ENCODE results near the gene LZTS3. TPM values are rescaled to one million over a fixed set of nuclear protein-coding genes. Genes with fewer than 3 reads are reported as not detected.

The LZTS3 gene
- total and polyA plus RNA-seq, 2 of the 13 experiments (the other 11 are each of a cell fraction or from before 2014, with no cell fraction given), result 10.1 to 31.3 TPM

DNA sequence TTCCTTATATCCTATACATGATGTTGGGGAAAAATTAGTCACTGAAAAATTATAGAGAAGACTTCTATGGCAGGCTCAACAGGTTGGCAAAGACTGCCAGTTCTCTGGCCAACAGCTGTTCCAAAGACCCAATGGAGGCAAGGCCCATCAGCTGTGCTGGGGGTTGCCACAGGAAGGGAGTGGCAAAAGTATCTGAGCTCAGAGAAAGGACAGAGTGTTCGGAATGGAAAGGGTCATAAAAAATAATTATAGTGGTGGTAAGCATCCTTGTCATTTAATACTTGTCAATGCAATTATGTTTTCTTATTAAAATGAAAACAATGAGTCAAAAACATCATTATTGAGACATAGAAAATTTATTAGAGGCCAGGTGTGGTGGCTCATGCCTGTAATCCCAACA is 49.8 kb downstream of the LZTS3 start:
- H3K9ac ChIP-seq (ENCODE audit: insufficient read depth, low read depth, low read length), result peak overlapping the region; percentile 24; the same call in 1 of the 2 replicates
- peak overlapping the region; percentile 63 for H3K27ac ChIP-seq (ENCODE audit: extremely low read length, insufficient read depth, low read length)
- intact Hi-C loops (cut with micrococcal nuclease; ENCODE audit: unreplicated experiment), result loop anchor here (1.0 to 2.0 kb wide), 2 partner anchors 35 to 51 kb away; partner anchors contain the start of genes FASTKD5 and UBOX5
- 98% methylated on average over 1 of the region's 1 CpG for WGBS (ENCODE audit: low lambda C conversion rate)
- H3K9me3 ChIP-seq (ENCODE audit: low read length), result no peaks in the 10 kb centered on the region
- no peak for TF ChIP-seq ZNF570 (CRISPR knock-in tag; IDR thresholded peaks at IDR 0.05; ENCODE audit: borderline replicate concordance)
- no peak for TF ChIP-seq SP1 (IDR thresholded peaks at IDR 0.05)
- TF ChIP-seq SP1 (CRISPR knock-in tag; IDR thresholded peaks at IDR 0.05), result peak; percentile 23; the same call in 1 of the 2 replicates
- peaks cover 54% of the 10 kb centered on the region for H3K4me1 ChIP-seq (ENCODE audit: insufficient read depth, low read length)
- H3K4me2 ChIP-seq (ENCODE audit: low read depth, low read length), result no peak overlapping the region
- no peaks in the 10 kb centered on the region for H4K20me1 ChIP-seq (ENCODE audit: insufficient read depth, low read length)
- H3K4me3 ChIP-seq (replicated peaks in 1 of 3; ENCODE audit: insufficient read depth in 1 of 3, low read depth in 2 of 3, low read length in 3 of 3), result no peak overlapping the region
- FAIRE-seq (no peak), DNase-seq (ENCODE audit: low spot score) (no peak), ATAC-seq (no peak)
- no peaks in the 10 kb centered on the region for H3K27me3 ChIP-seq (ENCODE audit: control insufficient read depth in 1 of 2, insufficient read depth in 2 of 2, low read length in 2 of 2)
- in situ Hi-C loops (cut with HindIII; ENCODE audit: extremely low pct_ligation_motif_present, low pct_unique_long_range_greater_than_20kb), result no loop called here
- H2AFZ ChIP-seq (ENCODE audit: low read length), result no peak overlapping the region
- H3K36me3 ChIP-seq (replicated peaks in 1 of 2; ENCODE audit: control insufficient read depth in 1 of 2, insufficient read depth in 2 of 2, low read length in 2 of 2), result peaks cover 7 to 22% of the 10 kb centered on the region in 2 experiments; a peak in 4 of 5 replicates
- ChIA-PET POLR2A (interaction anchor here (0.9 to 4.5 kb wide), 8 partner anchors 17 to 86 kb away, joined by 3 to 22 read pairs (median 4); partner anchors contain the start of genes FASTKD5, ITPA and UBOX5), CTCF (ENCODE audit: low intra/inter-chr PET ratio, low total read pairs) (no interaction called here)
- H3K79me2 ChIP-seq (ENCODE audit: insufficient read depth, low read length), result no peaks in the 10 kb centered on the region
- no TSS peak for BruUV-seq (replicated peaks)

DNA sequence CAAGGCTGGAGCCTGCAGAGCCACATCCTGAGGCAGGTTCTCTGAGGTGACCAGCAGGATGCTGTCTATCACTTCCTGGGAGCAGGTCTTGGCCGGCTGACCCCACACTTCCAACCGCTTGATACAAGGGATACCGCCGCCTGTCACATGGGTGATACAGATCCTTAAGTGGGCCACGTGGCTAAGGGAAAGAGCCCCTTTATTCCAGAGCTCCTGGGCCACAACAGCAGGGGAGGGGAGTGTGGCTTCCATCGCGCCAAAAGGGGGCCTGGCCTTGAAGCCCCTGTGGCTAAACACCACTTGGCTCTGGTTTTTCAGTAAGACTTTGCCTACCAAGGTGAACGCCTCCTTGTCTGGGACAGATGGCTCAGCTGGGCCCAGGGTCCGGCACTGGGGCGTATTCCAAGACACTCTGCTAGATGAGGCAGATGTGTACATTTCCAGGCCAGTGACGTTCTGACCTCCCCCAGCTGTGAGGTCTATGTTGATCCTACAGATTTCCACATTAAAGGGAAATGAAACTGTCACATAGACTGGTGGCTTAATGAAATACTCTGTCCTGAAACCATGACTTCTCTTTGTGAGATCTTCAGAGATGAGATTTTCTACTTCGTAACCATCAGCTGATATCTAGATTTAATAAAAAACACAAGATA is 51.3 kb downstream of the LZTS3 start:
- DNase-seq (ENCODE audit: low spot score) (no peak), FAIRE-seq (no peak), ATAC-seq (no peak)
- Histone ChIP-seq H3K9me3 (ENCODE audit: low read length) (no peaks in the 10 kb centered on the region), H3K27me3 (ENCODE audit: control insufficient read depth in 1 of 2, insufficient read depth in 2 of 2, low read length in 2 of 2) (no peaks in the 10 kb centered on the region), H3K9ac (ENCODE audit: insufficient read depth, low read depth, low read length) (no peak overlapping the region), H3K79me2 (ENCODE audit: insufficient read depth, low read length) (no peaks in the 10 kb centered on the region), H2AFZ (ENCODE audit: low read length) (no peak overlapping the region), H3K4me2 (ENCODE audit: low read depth, low read length) (no peak overlapping the region), H3K4me3 (replicated peaks in 1 of 3; ENCODE audit: insufficient read depth in 1 of 3, low read depth in 2 of 3, low read length in 3 of 3) (no peak overlapping the region), H3K27ac (ENCODE audit: extremely low read length, insufficient read depth, low read length) (peak overlapping the region; percentile 63), H3K4me1 (ENCODE audit: insufficient read depth, low read length) (peaks cover 49% of the 10 kb centered on the region), H3K36me3 (replicated peaks in 1 of 2; ENCODE audit: control insufficient read depth in 1 of 2, insufficient read depth in 2 of 2, low read length in 2 of 2) (peaks cover 7 to 22% of the 10 kb centered on the region in 2 experiments; a peak in 4 of 5 replicates), H4K20me1 (ENCODE audit: insufficient read depth, low read length) (no peaks in the 10 kb centered on the region)
- ChIA-PET CTCF (ENCODE audit: low intra/inter-chr PET ratio, low total read pairs) (no interaction called here), POLR2A (interaction anchor here (1.5 to 4.5 kb wide), 6 partner anchors 18 to 101 kb away, joined by 4 to 22 read pairs (median 6); partner anchors contain the start of genes FASTKD5, LZTS3 and UBOX5)
- BruUV-seq (replicated peaks), result TSS peak; percentile 54
- in situ Hi-C loops (cut with HindIII; ENCODE audit: extremely low pct_ligation_motif_present, low pct_unique_long_range_greater_than_20kb), result no loop called here
- intact Hi-C loops (cut with micrococcal nuclease; ENCODE audit: unreplicated experiment), result loop anchor here (2.0 kb wide), 1 partner anchor 37 kb away; the partner anchor contains the start of genes FASTKD5 and UBOX5
- 96% methylated on average over 12 of the region's 12 CpGs for WGBS (ENCODE audit: low lambda C conversion rate)
- TF ChIP-seq ZNF143 (CRISPR knock-in tag; IDR thresholded peaks at IDR 0.05), result 0 out of 2 replicates have a peak, but pooled peaks have one; percentile 28
- TF ChIP-seq, protein P1, sequence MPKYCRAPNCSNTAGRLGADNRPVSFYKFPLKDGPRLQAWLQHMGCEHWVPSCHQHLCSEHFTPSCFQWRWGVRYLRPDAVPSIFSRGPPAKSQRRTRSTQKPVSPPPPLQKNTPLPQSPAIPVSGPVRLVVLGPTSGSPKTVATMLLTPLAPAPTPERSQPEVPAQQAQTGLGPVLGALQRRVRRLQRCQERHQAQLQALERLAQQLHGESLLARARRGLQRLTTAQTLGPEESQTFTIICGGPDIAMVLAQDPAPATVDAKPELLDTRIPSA (CRISPR knock-in tag; IDR thresholded peaks at IDR 0.05; ENCODE audit: borderline replicate concordance), result no peak
- TF ChIP-seq POLR2AphosphoS5 (IDR thresholded peaks at IDR 0.05; ENCODE audit: low read depth, low read length), result no peak
- TF ChIP-seq RXRA (CRISPR knock-in tag; IDR thresholded peaks at IDR 0.05), result 0 out of 2 replicates have a peak, but pooled peaks have one; percentile 15
- TF ChIP-seq, protein P2, sequence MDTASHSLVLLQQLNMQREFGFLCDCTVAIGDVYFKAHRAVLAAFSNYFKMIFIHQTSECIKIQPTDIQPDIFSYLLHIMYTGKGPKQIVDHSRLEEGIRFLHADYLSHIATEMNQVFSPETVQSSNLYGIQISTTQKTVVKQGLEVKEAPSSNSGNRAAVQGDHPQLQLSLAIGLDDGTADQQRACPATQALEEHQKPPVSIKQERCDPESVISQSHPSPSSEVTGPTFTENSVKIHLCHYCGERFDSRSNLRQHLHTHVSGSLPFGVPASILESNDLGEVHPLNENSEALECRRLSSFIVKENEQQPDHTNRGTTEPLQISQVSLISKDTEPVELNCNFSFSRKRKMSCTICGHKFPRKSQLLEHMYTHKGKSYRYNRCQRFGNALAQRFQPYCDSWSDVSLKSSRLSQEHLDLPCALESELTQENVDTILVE (CRISPR knock-in tag; IDR thresholded peaks at IDR 0.05), result 0 out of 2 replicates have a peak, but pooled peaks have one; percentile 0
- peak; percentile 53; the same call in 1 of the 2 replicates for TF ChIP-seq EED (CRISPR knock-in tag; IDR thresholded peaks at IDR 0.05)
- no peak for TF ChIP-seq TBP (CRISPR knock-in tag; IDR thresholded peaks at IDR 0.05)
- no peak for TF ChIP-seq MAZ (IDR thresholded peaks at IDR 0.05; ENCODE audit: borderline replicate concordance, low read depth, low read length)
- TF ChIP-seq MAZ (CRISPR knock-in tag; IDR thresholded peaks at IDR 0.05; ENCODE audit: low read depth), result 0 out of 2 replicates have a peak, but pooled peaks have one; percentile 22
- TF ChIP-seq NFKB2 (CRISPR knock-in tag; IDR thresholded peaks at IDR 0.05; ENCODE audit: borderline replicate concordance), result 0 out of 2 replicates have a peak, but pooled peaks have one; percentile 67
- TF ChIP-seq ZNF607 (CRISPR knock-in tag; IDR thresholded peaks at IDR 0.05; ENCODE audit: borderline replicate concordance), result 0 out of 2 replicates have a peak, but pooled peaks have one; percentile 34
- TF ChIP-seq, protein P3, sequence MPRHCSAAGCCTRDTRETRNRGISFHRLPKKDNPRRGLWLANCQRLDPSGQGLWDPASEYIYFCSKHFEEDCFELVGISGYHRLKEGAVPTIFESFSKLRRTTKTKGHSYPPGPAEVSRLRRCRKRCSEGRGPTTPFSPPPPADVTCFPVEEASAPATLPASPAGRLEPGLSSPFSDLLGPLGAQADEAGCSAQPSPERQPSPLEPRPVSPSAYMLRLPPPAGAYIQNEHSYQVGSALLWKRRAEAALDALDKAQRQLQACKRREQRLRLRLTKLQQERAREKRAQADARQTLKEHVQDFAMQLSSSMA (CRISPR knock-in tag; IDR thresholded peaks at IDR 0.05), result no peak
